Ovary (tissue), 9 donors: ENCODE data around the gene ZMAT5. TPM values are rescaled to one million over a fixed set of nuclear protein-coding genes. Genes with fewer than 3 reads are reported as not detected.
A peak's percentile ranks its signal among the peaks of the same experiment; 100 is the strongest.

Experiments used
- DNase-seq, 5 donors: peaks; one replicate each; pipeline ENCODE4 v3.0.0-alpha.2; 2019 to 2020
- H3K27ac ChIP-seq, 2 donors: fragments of 200-600 bp; one replicate each; pipeline versions ENCODE4 v1.5.1 to v1.8.0; 2019 to 2022
- H3K27me3 ChIP-seq: fragments of 200-600 bp; one replicate; pipeline ENCODE4 v1.8.0; 2022
- H3K36me3 ChIP-seq: fragments of 200-600 bp; sonication (generic); one replicate; pipeline ENCODE4 v1.5.1; 2019
- H3K4me1 ChIP-seq: one replicate; pipeline ENCODE4 v1.8.1; 2013; ENCODE audit warnings: mild to moderate bottlenecking, moderate library complexity; ENCODE audit not compliant: insufficient read depth
- H3K4me3 ChIP-seq: fragments of 200-600 bp; sonication (generic); one replicate; pipeline ENCODE4 v1.5.1; 2017
- H3K9me3 ChIP-seq, 2 donors: fragments of 200-600 bp in 1 of 2; sonication (generic) in 1 of 2; one replicate each; pipeline versions ENCODE4 v1.5.1 to v1.8.1; 2013 to 2019; ENCODE audit warnings: mild to moderate bottlenecking in 1 of 2, moderate library complexity in 1 of 2
- CTCF ChIP-seq, 3 donors: fragments of 450-650 bp in 2 of 3; fragments of 200-600 bp in 1 of 3; IDR thresholded peaks; one replicate each; pipeline versions ENCODE4 v1.5.1 to v1.8.0; 2016 to 2022; ENCODE audit warnings: antibody characterized with exemption in 3 of 3, mild to moderate bottlenecking in 1 of 3
- EP300 ChIP-seq: sonication (generic); formaldehyde crosslinking; IDR thresholded peaks from one replicate; pipeline ENCODE4 v1.6.1; 2017; ENCODE audit warnings: antibody characterized with exemption
- POLR2A ChIP-seq: fragments of 450-650 bp; IDR thresholded peaks from one replicate; pipeline ENCODE4 v1.6.1; 2017; ENCODE audit warnings: antibody characterized with exemption, mild to moderate bottlenecking, moderate library complexity
- WGBS, 3 donors: extraction: QIAGEN DNeasy Blood & Tissue Kit in 1 of 3; methylation state at CpG; one replicate each; pipeline versions ENCODE4 v1.1.5 to v1.1.7; 2013 to 2017; 5-methylcytosine and 5-hydroxymethylcytosine counted together
- intact Hi-C, 4 donors: fragments of 100-400 bp; cut with DNase I; formaldehyde crosslinking; loops; one replicate each; pipeline versions ENCODE4 v1.11.0 to v1.15.1; 2022 to 2023
- polyA plus RNA-seq, 2 donors: library from polyadenylated mRNA; stranded (reverse); fragments of 200-250 nt in 1 of 2; fragments of 350-450 nt in 1 of 2; fragmentation: Illumina TruSeq in 1 of 2; extraction: RNeasy Lipid Tissue Mini Kit (QIAGEN cat#74804) in 1 of 2; gene quantifications; one replicate each; pipeline ENCODE4 v1.2.3, GENCODE V29; 2013 to 2014
- total RNA-seq, 7 donors: library from RNA; depleted of rRNA in 2 of 7; stranded (reverse); fragments of >200 nt in 2 of 7; fragmentation: NEBNext Ultra II Directional in 3 of 7; extraction: Animal tissue kit (Norgen Biotek cat#: 25700) in 3 of 7; gene quantifications; one replicate each; pipeline versions ENCODE4 v1.1.0 to v1.2.4, GENCODE V29; 2016 to 2023
- donor health status: DM: no; HTN: no; CAD: no; lungs with moderate emphysema.
- donor health status: DM: no; HTN: no; CAD: no.
- donor health status: Bipolar disorder and iron deficiency.
- donor health status: DM: yes; HTN: yes; CAD: no.
- donor health status: DM: no; HTN: no; CAD: no.
- donor health status: DM: yes; HTN: yes; CAD: no.

ZMAT5 gene
- total and polyA plus RNA-seq, 9 donors: 5.7 to 27.2 (median 21.4) TPM

GRCh38 chr22:29806196-29806595 is 39.4 kb upstream of the ZMAT5 start:
- Histone ChIP-seq H3K4me1 (no peaks in the 10 kb centered on the region), H3K27ac (no peak overlapping the region), H3K4me3 (no peak overlapping the region), H3K36me3 (no peaks in the 10 kb centered on the region), H3K9me3 (no peaks in the 10 kb centered on the region), H3K27me3 (no peaks in the 10 kb centered on the region)
- WGBS, 3 donors: 74 to 79% (median 75%) methylated on average over 6 of the region's 6 CpGs
- intact Hi-C loops: no loop called here
- no peak for TF ChIP-seq CTCF (IDR thresholded peaks at IDR 0.05)
- TF ChIP-seq EP300: no peak
- TF ChIP-seq POLR2A: no peak
- DNase-seq: no peak

GRCh38 chr22:29804985-29805384 is 38.2 kb upstream of the ZMAT5 start:
- no peak for TF ChIP-seq POLR2A
- no peak for TF ChIP-seq EP300
- no peak for TF ChIP-seq CTCF (IDR thresholded peaks at IDR 0.05)
- WGBS, 3 donors: 95 to 100% (median 98%) methylated on average over 2 of the region's 2 CpGs
- Histone ChIP-seq H3K9me3 (no peaks in the 10 kb centered on the region), H3K4me3 (no peak overlapping the region), H3K27ac (no peak overlapping the region), H3K27me3 (no peaks in the 10 kb centered on the region), H3K36me3 (no peaks in the 10 kb centered on the region), H3K4me1 (no peaks in the 10 kb centered on the region)
- no peak for DNase-seq
- intact Hi-C loops: no loop called here

- Histone ChIP-seq H3K9me3 (no peaks in the 10 kb centered on the region), H3K27me3 (no peaks in the 10 kb centered on the region), H3K36me3 (no peaks in the 10 kb centered on the region), H3K4me1 (no peaks in the 10 kb centered on the region), H3K4me3 (no peak overlapping the region), H3K27ac (no peak overlapping the region)
- no peak for TF ChIP-seq POLR2A
- TF ChIP-seq EP300: no peak
- TF ChIP-seq CTCF (IDR thresholded peaks at IDR 0.05): no peak
- WGBS, 3 donors: 94 to 97% (median 95%) methylated on average over 2 of the region's 2 CpGs
- no peak for DNase-seq
- intact Hi-C loops: no loop called here
Observed at GRCh38 chr22:29803190-29803589, 36.4 kb upstream of the ZMAT5 start.

- Histone ChIP-seq H3K9me3 (no peaks in the 10 kb centered on the region), H3K4me1 (no peaks in the 10 kb centered on the region), H3K27me3 (no peaks in the 10 kb centered on the region), H3K36me3 (no peaks in the 10 kb centered on the region), H3K27ac (peak overlapping the region in 1 of 2 donors; percentile 2), H3K4me3 (no peak overlapping the region)
- TF ChIP-seq CTCF (IDR thresholded peaks at IDR 0.05) (no peak), EP300 (no peak), POLR2A (no peak)
- DNase-seq: no peak
- 66 to 78% (median 71%) methylated on average over 7 to 8 of the region's 8 CpGs for WGBS, 3 donors
- intact Hi-C loops: no loop called here
Observed at GRCh38 chr22:29801796-29802195, 35.0 kb upstream of the ZMAT5 start.

- no peak overlapping the region for H3K4me3 ChIP-seq
- WGBS, 3 donors: 16 to 38% (median 36%) methylated on average over 5 of the region's 5 CpGs
- H3K27me3 ChIP-seq: no peaks in the 10 kb centered on the region
- no peak for DNase-seq
- no peaks in the 10 kb centered on the region for H3K36me3 ChIP-seq
- TF ChIP-seq CTCF (IDR thresholded peaks at IDR 0.05) (no peak), POLR2A (no peak), EP300 (no peak)
- H3K9me3 ChIP-seq: no peaks in the 10 kb centered on the region
- H3K27ac ChIP-seq: no peak overlapping the region
- H3K4me1 ChIP-seq: no peaks in the 10 kb centered on the region
- intact Hi-C loops: no loop called here
Observed at GRCh38 chr22:29801153-29801552, 34.3 kb upstream of the ZMAT5 start.
